ENCODE results near the gene BCL7A.
A peak's percentile ranks its signal among the peaks of the same experiment; 100 is the strongest.

GRCh38 chr12:122023339-122024131 lies 1.9 kb downstream of the BCL7A start:
- no peak for TF ChIP-seq CTCF (IDR thresholded peaks at IDR 0.05)
- TF ChIP-seq TCF7L2 (IDR thresholded peaks at IDR 0.05; ENCODE audit: low read depth, low read length): peak; percentile 38; the same call in 1 of the 2 replicates

Measured in Panc1 (cell line).